Measurements from ENCODE around the gene CEACAM16. TPM values are rescaled to one million over a fixed set of nuclear protein-coding genes. Genes with fewer than 3 reads are reported as not detected.
"Not testable (repeated sequence)": the region's sequence is repeated elsewhere in the genome, so short reads cannot be mapped to it uniquely, and the experiment has no call there.

Gene CEACAM16
- total RNA-seq, 3 donors from 2014 or later = not detected

DNA sequence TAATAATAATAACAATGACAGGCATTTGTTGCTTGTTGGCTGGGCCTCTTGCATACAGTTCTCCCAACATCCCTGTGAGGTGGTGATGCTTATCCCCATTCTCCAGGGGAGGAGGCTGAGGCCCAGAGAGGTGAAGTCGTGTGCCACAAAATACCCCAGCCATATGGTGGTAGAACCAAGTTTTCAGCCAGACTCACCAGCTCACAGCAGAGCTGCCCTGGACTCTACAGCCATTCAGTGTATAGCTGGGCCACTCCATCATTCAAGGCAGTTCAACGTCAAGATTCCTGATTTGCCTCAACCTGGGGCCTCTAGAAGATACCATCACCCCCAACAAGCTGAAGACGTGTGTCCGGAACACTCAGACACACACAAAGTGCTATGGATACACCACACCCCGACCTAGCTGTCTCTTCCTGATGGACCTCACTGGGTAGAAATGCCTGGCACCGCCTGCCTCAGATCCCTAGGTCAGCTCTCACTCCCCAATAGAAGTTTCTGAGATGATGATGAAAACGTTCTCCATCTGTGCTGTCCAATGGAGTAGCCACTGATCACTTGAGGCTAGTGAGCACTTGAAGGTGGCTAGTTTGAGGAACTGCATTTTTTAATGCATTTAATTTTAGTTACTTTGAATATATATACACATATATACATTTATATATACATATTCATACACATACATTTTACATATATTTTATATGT, 31.9 kb upstream of the CEACAM16 start:
- ATAC-seq (no peak), DNase-seq (no peak)
- Mint-ChIP-seq H3K36me3 (ENCODE audit: insufficient read depth) (no peaks in the 10 kb centered on the region), H3K4me1 (ENCODE audit: low read depth) (no peaks in the 10 kb centered on the region), H3K9me3 (no peaks in the 10 kb centered on the region), H3K4me3 (no peak overlapping the region), H3K27me3 (ENCODE audit: low read depth) (no peaks in the 10 kb centered on the region)

DNA sequence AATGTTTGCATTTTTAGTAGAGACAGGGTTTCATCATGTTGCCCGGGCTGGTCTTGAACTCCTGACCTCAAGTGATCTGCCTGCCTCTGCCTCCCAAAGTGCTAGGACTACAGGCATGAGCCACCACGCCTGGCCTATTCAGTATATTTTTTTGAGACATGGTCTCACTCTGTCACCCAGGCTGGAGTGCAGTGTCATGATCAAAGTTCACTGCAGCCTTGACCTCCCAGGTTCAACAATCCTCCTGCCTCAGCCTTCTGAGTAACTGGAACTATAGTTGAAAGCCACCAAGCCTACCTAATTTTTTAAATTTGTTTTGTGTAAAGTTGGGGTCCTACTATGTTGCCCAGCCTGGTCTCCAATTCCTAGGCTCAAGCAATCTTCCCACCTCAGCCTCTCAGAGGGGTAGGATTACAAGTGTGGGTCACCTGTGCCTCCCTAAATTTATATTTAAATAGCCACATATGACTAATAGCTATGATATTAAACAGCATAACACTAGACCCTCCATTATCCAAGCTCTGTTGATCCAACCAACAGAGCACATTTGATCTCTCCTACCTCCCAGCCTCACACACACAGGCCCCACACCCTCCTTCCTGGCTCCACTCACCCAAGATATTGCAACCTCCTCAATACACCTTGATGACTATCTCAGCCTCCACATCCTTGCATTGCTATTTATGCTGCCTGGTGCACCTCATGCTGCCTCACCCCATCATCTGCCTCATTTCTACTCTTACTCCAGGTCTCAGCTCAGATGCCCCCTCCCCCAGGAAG, 29.8 kb upstream of the CEACAM16 start:
- Mint-ChIP-seq H3K4me3 (no peak overlapping the region), H3K36me3 (ENCODE audit: insufficient read depth) (no peaks in the 10 kb centered on the region), H3K27me3 (ENCODE audit: low read depth) (no peaks in the 10 kb centered on the region), H3K9me3 (no peaks in the 10 kb centered on the region), H3K4me1 (ENCODE audit: low read depth) (no peaks in the 10 kb centered on the region)
- no peak for DNase-seq
- no peak for ATAC-seq

DNA sequence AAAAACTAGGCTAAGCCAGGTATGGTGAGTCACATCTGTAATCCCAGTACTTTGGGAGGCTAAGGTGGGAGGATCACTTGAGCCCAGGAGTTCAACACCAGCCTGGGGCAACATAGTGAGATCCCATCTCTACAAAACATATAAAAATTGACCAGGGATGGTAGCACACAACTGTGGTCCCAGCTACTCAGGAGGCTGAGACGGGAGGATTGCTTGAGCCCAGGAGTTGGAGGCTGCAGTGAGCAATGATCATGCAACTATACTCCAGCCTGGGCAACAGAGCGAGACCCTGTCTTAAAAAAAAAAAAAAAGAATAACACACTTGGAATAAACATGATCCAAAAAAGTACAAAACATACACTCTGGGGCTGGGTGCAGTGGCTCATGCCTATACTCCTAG, 28.9 kb upstream of the CEACAM16 start:
- H3K4me3 Mint-ChIP-seq; H3K4me1 Mint-ChIP-seq (ENCODE audit: low read depth); H3K27me3 Mint-ChIP-seq (ENCODE audit: low read depth); ATAC-seq; H3K9me3 Mint-ChIP-seq; DNase-seq; H3K36me3 Mint-ChIP-seq (ENCODE audit: insufficient read depth): not testable (repeated sequence)

DNA sequence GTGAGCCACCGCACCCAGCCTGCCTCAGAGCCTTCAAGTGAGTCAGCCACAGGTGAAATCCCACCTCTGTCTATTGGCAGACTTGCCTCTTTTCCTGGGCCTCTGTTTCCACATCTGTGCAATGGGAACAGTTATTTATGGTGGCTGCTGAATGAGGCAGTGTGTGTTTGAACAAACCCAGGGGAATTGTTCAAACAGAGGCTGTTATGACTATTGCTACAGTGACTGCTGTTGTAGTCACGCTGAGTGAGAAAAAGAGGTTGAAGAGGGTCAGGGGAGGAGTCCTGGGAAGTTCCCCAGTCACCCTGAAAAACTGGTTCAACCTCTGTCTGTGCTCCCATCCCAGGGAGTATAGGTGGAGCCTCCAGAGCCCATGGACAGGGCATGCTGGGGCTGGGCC, 27.6 kb upstream of the CEACAM16 start, which contains the start of gene CEACAM19:
TSS of gene CEACAM19 (plus strand) at position 83 of the 400 bp plus-strand sequence. CDS start 450 bp downstream, outside the sequence.
- Mint-ChIP-seq H3K4me3 (no peak within 1 kb of the TSS), H3K4me1 (ENCODE audit: low read depth) (no peaks in the 10 kb centered on the region), H3K9me3 (no peaks in the 10 kb centered on the region), H3K36me3 (ENCODE audit: insufficient read depth) (no peaks in the 10 kb centered on the region), H3K27me3 (ENCODE audit: low read depth) (peaks cover 2% of the 10 kb centered on the region)
- DNase-seq (no peak), ATAC-seq (no peak)

DNA sequence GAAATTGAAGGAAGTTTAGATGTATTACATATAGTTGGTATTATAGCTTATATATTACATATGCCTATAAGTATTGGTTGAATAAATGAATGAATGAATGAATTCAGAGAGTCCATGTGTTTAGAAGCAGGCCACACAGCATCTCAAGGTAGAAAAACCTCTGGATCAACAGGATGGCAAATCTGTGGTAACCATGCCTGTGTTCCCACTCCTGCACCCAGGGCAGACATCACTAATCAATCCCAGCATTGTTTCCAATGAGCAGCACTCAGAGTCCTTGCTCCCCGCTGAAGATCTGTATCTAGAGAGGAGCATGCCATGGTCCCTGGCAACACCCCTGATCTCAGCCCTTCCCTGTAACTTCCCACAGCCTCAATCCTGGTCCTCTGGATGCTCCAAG, 26.7 kb upstream of the CEACAM16 start:
- Mint-ChIP-seq H3K4me3 (no peak overlapping the region), H3K4me1 (ENCODE audit: low read depth) (no peaks in the 10 kb centered on the region), H3K9me3 (no peaks in the 10 kb centered on the region), H3K36me3 (ENCODE audit: insufficient read depth) (no peaks in the 10 kb centered on the region), H3K27me3 (ENCODE audit: low read depth) (peaks cover 2% of the 10 kb centered on the region)
- ATAC-seq (no peak), DNase-seq (no peak)

DNA sequence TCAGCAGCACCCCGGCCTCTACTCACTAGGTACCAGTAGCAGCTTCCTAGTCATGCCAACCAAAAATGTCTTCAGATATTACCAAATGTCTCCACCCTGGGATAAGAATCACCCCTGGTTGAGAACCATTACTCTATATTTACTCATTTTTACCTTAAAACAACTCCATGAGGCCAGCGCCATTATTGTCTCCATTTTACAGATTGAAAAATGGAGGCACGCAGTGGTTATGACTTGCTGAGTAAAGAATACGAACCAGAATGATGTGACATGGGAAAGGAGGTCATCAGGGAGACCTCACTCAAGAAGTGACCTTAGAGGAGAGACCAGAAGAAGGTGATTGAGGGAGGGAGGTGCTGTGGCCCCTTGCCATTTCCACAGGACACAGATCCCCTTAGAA, 25.4 kb upstream of the CEACAM16 start:
- no peaks in the 10 kb centered on the region for H3K4me1 Mint-ChIP-seq (ENCODE audit: low read depth)
- no peaks in the 10 kb centered on the region for H3K36me3 Mint-ChIP-seq (ENCODE audit: insufficient read depth)
- no peak overlapping the region for H3K4me3 Mint-ChIP-seq
- no peaks in the 10 kb centered on the region for H3K9me3 Mint-ChIP-seq
- ATAC-seq = no peak
- DNase-seq = no peak
- peaks cover 2% of the 10 kb centered on the region for H3K27me3 Mint-ChIP-seq (ENCODE audit: low read depth)

DNA sequence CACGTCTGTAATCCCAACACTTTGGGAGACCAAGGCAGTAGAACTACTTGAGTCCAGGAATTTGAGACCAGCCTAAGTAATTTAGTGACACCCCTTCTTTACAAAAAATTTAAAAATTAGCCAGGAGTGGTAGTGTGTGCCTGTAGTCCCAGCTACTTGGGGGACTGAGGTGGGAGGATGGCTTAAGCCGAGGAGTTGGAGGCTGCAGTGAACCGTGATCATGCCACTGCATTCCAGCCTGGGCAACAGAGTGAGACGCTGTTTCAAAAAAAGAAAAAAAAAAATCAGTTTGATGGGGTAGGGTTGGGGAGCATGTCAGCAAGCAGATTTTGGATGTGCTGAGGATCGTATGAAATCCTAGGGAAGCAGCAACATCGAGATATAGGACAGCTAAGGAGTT, 23.4 kb upstream of the CEACAM16 start:
- H3K9me3 Mint-ChIP-seq = no peaks in the 10 kb centered on the region
- no peak overlapping the region for H3K4me3 Mint-ChIP-seq
- DNase-seq = no peak
- no peaks in the 10 kb centered on the region for H3K36me3 Mint-ChIP-seq (ENCODE audit: insufficient read depth)
- H3K27me3 Mint-ChIP-seq (ENCODE audit: low read depth) = peaks cover 2% of the 10 kb centered on the region
- no peaks in the 10 kb centered on the region for H3K4me1 Mint-ChIP-seq (ENCODE audit: low read depth)
- ATAC-seq = no peak

DNA sequence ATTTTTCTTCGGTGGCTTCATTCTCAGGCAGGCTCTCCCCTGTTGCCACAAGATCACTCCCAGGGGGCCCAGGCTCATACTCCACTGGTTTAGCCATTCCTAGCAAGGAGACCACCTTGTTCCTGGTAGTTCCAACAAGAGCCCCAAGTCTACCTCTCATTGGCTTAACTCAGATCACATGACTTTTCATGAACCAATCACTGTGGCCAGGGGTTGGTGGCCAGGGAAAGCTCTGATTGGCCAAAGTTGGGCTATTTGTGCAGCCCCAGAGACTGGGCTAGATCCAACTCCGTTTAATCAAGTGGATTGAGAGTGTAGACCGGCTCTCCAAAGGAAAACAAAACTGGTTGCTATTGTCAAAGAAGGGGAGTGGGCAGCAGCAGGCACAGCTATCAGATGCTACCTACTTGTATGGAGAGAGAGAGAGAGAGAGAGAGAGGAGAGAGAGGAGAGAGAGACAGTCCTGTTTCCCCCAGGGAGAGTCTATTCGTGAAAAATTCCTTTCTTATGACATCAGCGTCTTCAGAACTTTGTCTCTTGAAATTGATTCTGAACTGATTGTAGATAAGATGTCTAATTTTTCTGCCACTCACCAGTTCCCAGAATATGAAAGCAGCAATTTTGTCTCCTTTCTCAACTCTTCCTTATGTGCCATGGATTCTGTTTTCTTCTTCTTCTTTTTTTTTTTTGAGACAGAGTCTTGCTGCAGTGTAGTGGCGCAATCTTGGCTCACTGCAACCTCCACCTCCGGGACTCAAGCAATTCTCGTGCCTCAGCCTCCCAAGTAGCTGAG, 21.7 kb upstream of the CEACAM16 start:
- Mint-ChIP-seq H3K9me3 (no peaks in the 10 kb centered on the region), H3K36me3 (ENCODE audit: insufficient read depth) (no peaks in the 10 kb centered on the region), H3K27me3 (ENCODE audit: low read depth) (peaks cover 2% of the 10 kb centered on the region), H3K4me1 (ENCODE audit: low read depth) (no peaks in the 10 kb centered on the region), H3K4me3 (no peak overlapping the region)
- DNase-seq (no peak), ATAC-seq (no peak)

DNA sequence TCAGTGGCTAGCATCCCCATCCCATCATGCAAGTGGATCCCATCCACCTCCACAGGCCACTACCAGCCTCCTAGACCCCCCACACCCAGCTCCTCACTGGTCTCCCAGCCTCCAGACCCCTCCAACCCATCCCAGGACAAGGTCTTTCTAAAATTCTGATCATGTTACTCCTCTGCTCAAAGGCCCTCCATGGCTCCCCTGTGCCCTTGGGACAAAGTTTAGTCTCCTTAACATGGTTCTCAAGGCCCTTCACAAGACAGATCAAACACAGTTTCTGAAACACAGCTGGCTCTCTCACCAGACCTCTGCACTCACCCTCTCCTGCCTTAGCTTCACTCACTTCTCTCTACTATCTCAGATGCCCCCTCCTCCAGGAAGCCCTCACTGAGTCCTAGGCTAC, 18.4 kb upstream of the CEACAM16 start:
- H3K4me3 Mint-ChIP-seq = no peak overlapping the region
- ATAC-seq = no peak
- H3K36me3 Mint-ChIP-seq (ENCODE audit: insufficient read depth) = no peaks in the 10 kb centered on the region

DNA sequence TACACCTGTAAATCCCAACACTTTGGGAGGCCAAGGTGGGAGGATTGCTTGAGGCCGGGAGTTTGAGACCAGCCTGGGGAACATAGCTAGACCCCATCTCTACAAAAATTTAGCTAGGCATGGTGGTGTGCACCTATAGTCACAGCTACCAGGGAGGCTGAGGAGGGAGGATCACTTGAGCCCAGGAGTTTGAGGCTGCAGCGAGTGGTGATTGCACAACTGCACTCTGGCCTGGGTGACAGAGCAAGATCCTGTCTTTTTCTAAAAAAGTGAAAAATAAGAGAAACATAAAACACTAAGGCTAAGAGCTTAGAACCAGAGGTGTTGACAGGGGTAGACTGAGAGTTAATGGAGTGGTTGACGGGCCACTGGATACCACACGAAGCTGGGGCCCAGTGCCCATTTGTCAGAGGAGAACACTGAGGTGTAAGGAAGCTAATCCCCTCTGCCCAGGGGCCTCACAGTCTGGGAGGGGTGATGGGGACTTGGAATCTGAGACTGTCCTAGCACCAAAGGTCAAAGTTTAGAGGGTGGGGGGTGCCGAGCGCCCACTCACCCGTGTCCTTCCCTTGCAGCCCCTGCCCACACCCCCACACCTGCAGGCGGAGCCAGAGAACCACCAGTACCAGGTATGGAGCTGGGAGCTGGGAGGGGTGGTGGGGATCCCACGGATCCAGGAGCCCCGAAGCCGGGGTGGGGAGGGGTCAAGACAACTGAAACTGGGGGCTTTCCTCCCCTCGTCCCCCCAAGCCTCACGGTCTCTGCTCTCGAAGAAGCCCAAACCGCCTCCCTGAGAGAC, 16.8 kb upstream of the CEACAM16 start:
- Mint-ChIP-seq H3K4me1 (ENCODE audit: low read depth) (peaks cover 7% of the 10 kb centered on the region), H3K36me3 (ENCODE audit: insufficient read depth) (no peaks in the 10 kb centered on the region), H3K27me3 (ENCODE audit: low read depth) (peaks cover 10% of the 10 kb centered on the region), H3K4me3 (no peak overlapping the region), H3K9me3 (no peaks in the 10 kb centered on the region)
- DNase-seq (no peak), ATAC-seq (no peak)

More for the DNA sequence above, 18.4 kb upstream of the CEACAM16 start:
- H3K9me3 Mint-ChIP-seq = no peaks in the 10 kb centered on the region
- peaks cover 7% of the 10 kb centered on the region for H3K4me1 Mint-ChIP-seq (ENCODE audit: low read depth)
- peaks cover 6% of the 10 kb centered on the region for H3K27me3 Mint-ChIP-seq (ENCODE audit: low read depth)
- no peak for DNase-seq

DNA sequence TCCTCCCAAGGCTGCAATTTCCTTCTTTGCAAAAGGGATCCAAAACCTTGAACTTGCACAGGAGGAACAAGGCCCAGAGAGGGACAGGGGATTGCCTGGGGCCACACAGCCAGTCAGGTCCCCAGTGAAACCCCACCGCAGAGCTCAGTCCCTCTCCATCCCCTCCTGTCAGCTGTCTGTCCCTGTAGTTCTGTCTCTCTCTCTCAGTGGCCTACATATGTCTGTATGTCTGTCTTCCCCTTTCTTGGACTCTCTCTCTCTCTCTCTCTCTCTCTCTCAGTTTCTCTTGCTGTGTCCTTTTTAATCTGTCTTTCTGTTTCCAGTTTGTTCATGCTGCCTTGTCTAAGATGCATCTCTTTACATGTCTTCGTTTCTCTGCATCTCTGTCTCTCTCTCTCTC, 16.1 kb upstream of the CEACAM16 start:
- DNase-seq = no peak
- no peak overlapping the region for H3K4me3 Mint-ChIP-seq
- H3K27me3 Mint-ChIP-seq (ENCODE audit: low read depth) = peaks cover 15% of the 10 kb centered on the region

DNA sequence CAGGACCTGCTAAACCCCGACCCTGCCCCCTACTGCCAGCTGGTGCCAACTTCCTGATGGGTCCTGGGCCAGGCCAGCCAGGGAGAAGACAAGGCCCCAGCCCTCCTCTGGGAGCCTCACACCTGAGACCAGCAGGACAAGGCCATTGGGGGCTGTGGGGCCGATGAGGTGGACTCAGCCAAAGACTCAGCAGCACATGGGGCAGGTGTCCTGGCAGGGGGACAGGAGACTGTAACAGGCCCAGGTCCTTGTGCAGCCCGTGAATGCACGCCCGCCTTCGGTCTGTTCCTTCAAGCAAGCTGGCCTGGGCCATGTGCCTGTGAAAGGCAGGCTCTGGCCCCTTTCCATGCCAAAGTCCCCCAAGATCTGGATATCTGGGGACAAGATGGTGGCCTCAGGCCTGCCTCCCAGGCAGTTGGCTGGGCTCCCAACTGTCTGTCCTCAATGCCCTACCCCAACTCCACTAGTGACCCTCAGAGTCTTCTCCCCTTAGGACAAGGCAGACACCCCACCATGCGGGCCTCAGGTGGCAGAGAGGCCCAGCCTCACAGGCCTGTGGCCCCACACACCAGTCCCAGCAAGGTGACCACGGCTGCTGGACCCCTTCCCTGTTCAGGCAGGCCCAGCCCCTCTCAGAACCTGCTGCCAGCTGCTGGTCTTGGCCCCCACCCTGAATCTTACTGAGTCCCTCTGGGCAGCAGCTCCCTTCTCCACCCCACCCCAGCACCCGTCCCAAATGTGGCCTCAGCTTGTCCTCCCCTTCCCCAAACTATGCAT, 15.3 kb upstream of the CEACAM16 start:
- Mint-ChIP-seq H3K36me3 (ENCODE audit: insufficient read depth) (no peaks in the 10 kb centered on the region), H3K27me3 (ENCODE audit: low read depth) (peaks cover 17% of the 10 kb centered on the region), H3K4me3 (no peak overlapping the region), H3K4me1 (ENCODE audit: low read depth) (peaks cover 7% of the 10 kb centered on the region), H3K9me3 (no peaks in the 10 kb centered on the region)
- DNase-seq (no peak), ATAC-seq (no peak)

More for the DNA sequence above, 16.1 kb upstream of the CEACAM16 start:
- Mint-ChIP-seq H3K9me3 (no peaks in the 10 kb centered on the region), H3K4me1 (ENCODE audit: low read depth) (peaks cover 7% of the 10 kb centered on the region), H3K36me3 (ENCODE audit: insufficient read depth) (no peaks in the 10 kb centered on the region)
- ATAC-seq = no peak

DNA sequence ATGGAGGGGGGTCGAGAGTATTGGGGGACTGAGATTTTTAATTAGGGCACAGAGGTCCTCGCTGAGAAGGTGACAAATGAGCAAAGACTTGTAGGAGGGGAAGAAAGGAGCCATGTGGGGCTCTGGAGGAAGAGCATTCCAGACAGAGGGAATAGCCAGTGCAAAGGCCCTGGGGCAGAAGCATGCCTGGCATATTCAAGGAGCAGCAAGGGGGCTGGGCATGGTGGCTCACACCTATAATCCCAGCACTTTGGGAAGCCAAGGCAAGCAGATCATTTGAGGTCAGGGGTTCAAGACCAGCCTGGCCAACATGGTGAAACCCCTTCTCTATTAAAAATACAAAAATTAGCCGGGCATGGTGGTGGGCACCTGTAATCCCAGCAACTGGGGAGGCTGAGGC, 14.6 kb upstream of the CEACAM16 start:
- not testable (repeated sequence) for H3K4me1 Mint-ChIP-seq (ENCODE audit: low read depth); H3K9me3 Mint-ChIP-seq; H3K4me3 Mint-ChIP-seq; DNase-seq; H3K36me3 Mint-ChIP-seq (ENCODE audit: insufficient read depth); ATAC-seq
- H3K27me3 Mint-ChIP-seq (ENCODE audit: low read depth) = peaks cover 18% of the 10 kb centered on the region

All from activated T-cell treated with anti-CD3 and anti-CD28 coated beads, Interleukin-2, amount 50 U/mL, for 4 hours (primary cell).